Tongue (tissue), 2 donors: Measurements from ENCODE around the gene PRELID1. TPM values are rescaled to one million over a fixed set of nuclear protein-coding genes. Genes with fewer than 3 reads are reported as not detected.

Experiments used
- DNase-seq: peaks from one replicate; pipeline ENCODE4 v3.0.0-alpha.2; 2015
- total RNA-seq: library from RNA; depleted of rRNA; stranded (reverse); fragments of >200 nt; gene quantifications from one replicate; pipeline ENCODE4 v1.2.3, GENCODE V29; 2014

The PRELID1 gene
- total RNA-seq, 1 donor from 2014 or later = 62.8 TPM

DNA sequence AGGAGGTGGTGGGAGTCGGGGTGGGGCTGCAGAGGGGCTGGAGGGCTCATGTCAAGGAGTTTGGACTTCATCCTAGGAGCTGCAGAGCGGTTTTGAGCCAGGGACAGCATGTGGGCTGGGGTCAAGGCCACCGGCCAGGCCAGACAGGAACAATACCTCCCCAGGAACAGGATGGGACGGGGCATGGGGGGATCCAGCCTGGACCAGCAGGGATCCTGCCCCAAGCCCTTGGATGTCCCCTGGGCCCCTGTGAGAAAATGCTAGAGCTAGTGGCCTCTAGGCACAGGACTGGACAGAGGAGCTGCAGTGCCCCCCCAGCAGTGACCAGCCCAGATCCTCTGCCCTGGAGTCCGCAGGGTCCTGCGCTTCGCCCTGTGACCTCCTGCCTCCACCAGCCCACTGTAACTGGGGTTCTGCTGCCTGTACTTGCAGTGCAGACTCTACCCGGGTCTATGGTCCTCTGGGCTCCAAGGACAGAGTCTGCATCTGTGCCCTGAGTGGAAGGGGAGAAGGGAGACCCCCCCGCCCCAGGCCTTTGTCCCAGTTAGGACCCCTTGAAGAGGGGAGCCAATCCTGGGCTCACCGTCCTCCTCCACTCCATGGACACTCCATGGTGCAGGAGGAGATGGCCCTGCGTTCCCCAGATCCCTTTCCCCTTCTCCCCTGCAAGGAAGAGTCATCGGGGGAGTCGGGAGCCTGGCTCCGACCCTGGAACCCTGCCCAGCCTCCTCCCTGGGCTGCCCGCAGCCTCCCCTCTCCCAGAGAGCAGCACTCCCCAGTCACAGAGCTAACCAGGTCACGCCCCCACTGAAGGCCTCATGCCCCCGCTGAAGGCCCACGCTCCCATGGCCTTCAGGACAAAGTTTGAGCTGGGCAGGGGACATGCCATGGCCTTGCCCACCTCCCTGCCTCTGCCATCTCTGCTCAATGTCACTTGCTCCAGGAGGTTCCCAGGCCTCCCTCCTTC lies 11.1 kb downstream of the PRELID1 start:
- no peak for DNase-seq

DNA sequence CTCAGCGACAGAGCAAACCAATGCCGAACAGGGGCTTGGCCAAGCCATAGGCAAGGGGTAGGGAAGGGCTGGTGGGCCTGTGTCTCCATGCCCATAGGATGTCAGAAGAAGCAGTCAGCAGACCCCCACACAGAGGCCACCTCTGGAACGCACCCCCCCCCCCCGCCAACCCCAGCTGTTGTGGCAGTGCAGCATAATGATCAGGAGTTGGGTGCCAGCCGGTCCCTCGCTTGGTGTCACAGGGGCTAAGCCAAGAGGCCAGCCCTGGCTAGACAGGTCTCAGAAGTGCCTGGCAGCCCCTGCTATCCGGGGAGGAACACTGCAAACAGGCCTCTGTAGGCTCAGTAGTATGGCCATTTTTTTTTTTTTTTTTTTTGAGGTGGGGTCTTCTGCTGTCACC lies 11.8 kb downstream of the PRELID1 start:
- DNase-seq = no peak

DNA sequence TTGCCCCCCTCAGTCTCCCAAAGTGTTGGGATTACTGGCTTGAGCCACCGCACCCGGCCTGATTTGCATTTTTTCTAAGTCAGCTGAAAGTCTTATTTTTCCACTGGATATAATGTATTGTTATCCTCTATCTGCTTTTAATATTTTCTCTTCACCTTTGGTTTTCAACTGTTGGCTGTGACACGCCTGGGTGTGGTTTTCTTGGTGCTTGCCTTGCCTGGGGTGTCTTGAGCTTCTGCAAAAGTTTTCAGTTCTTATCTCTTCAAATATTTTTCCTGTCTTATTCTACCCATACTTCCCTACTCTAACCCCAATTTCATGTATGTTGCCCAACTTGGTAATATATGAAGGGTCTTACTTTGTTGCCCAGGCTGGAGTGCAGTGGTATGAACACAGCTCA lies 12.4 kb downstream of the PRELID1 start:
- no peak for DNase-seq

DNA sequence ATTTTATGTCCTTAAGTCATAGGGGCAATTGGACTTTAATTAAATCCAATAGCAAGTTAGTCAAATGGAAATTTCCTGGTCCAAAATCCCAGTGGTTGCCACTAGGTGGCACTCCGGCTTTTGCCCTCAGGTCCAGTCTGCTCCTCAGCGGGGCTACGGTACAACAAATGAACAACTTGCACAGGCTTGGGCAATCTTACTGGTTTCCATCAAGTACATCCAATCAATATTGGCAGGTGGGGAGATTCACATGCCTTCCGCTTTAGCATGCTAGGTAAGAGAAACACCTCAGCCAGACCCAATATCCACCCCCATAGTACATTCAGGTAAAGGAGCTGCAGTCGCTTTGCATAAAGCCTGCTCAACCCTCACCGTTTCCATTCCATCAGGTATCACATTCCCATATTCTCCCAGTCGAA lies 14.4 kb downstream of the PRELID1 start:
- peak; percentile 78 for DNase-seq

DNA sequence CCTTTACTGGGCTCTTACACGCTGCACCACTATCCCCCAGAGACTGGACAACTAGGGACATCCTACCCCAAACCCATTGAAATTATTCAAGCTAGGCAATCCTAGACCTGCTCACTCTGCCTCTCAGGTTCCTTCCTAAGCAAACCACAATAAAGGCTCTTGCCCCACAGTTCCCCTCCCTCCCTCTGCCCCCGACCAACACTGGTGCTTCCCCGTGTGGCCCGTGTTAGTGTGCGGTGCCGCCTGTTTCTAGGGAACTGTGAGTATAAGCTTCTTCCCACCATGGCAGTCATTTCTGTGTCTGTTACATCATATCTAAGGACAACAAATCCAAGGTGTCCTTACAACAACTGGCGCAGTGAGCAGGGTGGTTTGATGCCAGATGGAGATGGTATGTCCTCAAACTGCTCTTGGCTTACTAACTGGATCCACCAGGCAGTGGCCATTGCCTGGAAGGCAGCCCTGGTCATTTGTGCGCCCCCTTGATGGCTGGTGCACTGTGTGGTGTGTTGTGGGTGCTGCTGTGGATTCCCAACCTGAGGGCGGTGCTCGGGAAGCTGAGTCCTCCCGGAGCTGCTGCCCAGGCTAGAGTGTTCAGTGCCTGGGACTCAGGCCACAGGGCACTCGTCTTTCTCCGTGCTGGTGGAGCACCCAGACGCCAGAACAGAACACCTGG lies 16.5 kb downstream of the PRELID1 start:
- no peak for DNase-seq

DNA sequence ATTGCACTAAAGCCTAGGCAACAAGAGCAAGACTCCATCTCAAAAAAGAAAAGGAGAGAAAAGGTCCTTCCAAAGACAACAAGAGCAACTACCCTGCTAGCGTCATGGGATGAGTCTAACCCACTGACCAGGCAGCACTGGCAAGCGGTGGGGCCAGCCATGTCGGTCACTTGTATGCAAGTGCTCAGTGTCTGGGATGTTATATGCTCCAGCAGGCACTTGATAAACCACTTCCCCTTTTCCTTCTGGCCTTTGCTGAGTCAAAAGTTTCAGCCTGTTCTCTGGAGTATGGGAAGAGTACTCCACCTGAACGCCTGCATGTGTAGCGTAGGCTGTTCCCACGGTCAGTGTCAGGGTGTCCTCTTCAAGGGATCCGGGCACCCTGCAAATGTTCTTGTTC lies 17.3 kb downstream of the PRELID1 start:
- DNase-seq = no peak

DNA sequence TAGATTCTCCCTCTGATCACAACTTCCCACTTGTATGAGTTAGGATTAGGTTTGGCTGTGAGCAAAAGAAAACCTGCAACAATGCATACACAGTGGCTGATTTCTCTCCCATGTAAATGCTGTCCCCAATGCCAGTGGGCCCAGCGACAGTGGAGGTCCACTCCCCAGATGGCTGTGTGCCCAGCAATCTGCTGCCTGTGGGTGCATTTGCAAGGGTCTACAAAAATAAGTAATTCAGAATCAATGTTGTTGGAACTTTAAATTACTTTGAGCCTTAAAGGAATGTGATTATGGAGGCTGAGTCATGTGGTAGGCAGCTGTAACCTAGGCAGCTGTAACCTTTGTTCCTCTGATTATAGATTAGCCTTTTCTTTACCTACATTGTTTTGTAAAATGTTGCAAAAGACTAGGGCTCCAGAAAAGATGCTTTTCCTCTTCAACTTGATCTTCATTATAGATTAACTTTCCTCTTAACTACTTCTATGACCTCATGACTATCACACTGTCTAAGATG lies 22.3 kb downstream of the PRELID1 start:
- no peak for DNase-seq

DNA sequence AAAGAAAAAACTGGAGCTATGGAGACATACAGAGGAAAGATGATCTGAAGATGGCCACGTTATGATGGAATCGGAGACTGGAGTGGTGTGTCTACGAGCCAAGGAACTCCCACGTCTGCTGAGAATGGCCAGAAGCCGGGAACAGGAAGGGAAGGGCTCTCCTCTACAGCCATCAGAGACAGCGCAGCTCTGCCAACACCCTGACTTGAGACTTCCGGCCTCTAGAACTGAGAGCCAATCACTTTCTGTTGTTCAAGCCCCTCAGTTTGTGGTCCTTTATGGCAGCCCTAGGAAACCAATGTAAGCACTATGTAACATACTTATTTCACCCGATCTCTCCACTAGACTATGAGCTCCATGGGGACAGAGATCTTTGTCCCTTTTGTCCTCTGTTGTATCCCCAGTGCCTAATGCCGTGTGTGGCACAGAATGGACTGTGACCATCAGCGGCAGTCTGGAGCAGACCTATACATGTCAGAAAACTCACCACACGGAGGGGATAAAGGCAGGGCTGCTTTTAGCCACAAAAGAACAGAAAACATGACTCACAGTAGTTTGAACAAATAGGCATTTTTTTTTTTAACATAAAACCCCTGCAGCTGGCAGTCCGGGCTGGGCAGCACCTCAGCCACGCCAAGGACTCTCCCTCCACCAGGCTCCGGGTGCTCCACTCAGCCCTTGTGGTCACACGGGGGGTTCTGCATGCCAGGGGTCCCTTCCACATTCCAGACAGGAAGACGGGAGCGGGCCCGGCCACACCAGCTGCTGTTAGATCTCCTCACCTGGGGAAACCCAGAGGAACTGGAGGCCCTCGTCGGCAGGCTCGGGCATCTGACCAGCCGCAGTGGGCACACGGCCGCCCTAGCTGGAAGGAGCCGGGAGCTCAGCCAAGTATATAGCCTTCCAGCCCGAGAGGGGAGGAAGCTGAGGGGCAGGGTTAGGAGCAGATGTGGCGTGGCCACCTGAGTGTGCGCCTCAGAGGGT lies 24.2 kb downstream of the PRELID1 start:
- no peak for DNase-seq

DNA sequence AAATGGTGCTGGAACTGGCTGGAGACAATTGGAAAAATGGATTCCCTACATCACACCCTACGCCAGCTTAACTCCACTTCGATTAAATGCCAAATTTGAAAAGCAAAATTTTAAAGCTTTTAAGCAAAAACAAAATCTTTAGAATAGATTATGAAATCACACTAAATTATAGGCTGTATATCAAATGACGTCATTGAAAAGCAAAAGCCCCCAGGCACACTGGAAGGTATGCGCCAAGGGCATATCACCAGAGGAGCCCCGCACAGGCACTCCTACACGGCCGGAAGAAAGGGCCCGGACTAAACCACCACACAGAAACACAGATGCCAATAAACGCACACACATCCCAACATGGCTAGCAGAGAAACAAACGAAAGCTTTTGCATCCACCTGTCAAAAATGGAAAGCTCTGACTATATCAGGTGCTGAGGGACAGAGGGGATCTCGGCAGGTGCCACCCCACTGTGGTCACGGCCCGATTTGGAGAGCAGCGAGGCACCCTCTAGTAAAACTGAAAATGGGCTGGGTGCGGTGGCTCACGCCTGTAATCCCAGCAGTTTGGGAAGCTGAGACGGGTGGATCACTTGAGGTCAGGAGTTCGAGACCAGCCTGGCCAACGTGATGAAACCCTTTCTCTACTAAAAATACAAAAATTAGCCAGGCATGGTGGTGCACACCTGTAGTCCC lies 25.1 kb downstream of the PRELID1 start:
- no peak for DNase-seq

DNA sequence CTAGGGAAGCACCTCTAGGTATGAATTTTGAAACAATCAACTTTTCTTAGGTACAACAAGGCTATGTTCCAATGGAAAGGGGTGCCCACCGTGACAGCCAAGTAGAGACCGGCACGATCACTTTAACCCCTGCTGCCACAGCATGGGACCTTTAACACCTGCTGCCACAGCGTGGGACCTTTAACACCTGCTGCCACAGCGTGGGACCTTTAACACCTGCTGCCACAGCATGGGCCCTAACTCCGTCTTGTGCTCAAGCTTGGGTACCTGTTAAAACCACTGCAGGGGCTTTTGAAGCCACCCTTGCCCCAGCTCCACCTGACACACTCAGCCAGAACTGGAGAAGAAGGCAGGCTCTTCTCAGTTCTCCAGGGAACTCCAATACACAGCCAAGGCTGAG lies 26.3 kb downstream of the PRELID1 start:
- DNase-seq = no peak

DNA sequence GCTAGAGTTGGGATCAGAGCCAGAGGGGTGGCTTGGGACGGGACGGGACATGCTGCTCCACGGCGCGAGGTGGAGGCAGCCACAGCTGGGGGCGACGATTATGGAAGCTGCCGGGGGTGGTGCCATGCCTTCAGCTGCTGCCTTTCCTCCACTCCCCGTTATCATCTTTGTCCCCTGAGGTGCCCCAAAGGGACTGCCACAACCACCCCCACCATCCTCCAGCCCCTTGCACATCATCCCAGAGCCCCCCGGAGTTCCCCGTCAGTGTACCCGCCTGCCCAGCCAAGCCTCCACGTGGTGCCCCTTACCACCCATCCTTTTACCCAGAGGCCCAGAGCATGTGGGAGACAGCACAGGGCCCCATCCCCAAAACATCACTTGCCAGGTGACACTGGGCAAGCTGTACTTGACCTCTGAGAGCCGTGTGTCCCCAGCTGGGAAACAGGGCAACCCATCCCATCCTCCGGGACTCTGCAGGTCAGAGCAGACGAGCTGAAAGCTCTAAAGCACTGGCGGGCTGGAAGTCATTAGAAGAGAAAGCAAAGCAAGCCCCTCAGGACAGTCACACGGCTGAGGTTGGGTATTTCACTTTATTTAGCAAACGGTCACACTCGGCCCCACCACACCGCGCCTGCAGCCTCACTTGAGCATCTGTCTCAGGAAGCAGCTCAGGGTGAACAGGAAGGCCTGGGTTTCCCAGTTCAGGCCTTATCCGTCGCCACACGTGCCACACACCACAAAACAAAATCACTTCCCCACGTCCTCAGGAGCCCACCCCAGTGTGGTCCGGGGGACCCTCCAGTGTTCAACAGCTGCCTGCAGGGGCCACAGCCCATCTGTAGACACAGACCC lies 27.6 kb downstream of the PRELID1 start:
- no peak for DNase-seq

DNA sequence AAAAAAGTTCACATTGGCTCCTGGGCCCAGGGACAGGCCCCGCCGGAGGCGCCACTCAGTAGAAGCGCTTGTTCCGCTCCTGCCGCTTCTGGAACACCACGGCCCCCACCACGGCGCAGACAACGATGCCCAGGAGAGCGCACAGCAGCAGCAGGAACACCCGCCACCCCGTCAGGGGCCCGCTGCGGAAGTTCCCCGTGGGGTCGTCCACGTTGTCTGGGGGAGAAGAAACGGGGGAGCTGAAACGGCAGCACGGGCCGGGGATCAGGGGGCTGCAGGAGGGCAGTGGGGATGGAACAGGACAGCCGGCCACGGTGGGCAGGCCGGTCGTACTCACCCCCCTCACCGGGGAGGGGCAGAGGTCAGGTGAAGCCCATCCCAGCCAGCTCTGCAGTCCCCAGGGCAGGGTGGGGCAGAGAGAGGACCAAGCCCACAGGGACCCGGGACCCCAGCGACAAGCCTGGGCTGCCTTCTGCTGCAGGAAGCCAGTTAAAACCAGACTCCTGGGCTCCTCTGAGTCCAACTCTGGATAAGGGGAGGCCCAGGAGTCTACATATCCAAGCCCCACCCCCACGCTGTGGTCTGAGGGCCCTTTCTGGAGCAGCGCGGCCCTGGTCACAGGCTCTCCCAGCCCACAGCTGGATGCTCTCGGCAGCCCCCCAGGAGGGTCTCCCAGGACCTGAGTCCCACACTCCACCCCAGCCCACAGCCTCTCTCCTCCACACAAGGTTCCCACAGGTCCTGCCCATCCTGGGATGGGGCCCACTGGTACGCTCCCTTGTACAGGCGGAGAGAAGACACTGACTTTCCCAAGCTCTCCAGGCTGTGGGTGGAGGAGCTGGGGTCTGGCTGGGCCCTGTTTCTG lies 28.7 kb downstream of the PRELID1 start:
- DNase-seq = no peak

DNA sequence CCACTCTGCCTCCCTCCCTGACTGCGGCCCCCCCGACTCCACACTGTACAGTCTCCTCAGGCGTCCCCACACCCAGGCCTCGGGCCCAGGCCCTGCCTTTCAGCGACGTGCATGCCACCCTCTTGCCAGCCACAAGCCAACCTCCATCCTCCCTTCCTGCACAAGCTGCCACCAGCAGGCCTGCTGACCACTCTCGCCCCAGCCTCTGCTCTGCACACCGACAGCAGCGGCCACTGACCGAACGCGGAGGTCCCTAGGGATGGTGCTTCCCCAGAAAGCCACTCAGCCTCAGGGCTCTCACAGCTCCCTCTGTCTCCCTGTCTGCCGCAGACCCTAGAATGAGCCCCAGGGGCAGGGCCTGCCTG lies 29.3 kb downstream of the PRELID1 start:
- no peak for DNase-seq

DNA sequence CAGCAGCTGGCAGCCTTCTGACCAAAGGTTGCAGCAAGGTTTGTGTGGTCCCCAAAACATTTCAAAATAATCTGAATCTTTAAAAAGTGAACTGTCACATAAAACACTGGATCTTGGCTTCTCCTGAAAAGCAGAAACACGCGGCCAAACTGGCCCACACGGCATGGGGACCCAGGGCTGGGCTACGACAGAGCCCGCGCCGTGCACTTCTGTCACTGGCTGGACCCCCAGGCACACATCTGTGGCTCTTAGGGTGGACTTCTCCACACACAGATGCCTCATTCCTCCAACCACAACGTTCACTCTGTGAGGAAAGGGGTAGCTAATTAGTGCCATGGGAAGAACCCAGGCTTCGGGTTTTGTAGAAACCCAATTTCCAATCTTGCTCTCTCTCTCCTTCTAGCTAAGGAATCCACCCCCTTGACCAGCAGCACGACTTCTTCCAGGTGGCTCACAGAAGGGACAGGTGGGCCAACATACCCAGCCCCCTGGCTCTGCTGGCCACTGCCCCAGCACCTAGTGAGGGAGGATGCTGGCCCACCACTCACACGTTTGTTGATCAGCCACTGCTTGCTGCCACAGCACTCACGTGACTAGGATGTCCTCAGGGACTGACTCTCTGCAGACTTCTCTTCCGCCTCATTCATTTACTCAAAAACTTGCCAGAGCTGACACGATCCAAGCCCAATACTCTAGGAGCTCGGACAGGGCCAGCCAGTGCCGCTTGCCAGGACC lies 30.0 kb downstream of the PRELID1 start:
- no peak for DNase-seq

DNA sequence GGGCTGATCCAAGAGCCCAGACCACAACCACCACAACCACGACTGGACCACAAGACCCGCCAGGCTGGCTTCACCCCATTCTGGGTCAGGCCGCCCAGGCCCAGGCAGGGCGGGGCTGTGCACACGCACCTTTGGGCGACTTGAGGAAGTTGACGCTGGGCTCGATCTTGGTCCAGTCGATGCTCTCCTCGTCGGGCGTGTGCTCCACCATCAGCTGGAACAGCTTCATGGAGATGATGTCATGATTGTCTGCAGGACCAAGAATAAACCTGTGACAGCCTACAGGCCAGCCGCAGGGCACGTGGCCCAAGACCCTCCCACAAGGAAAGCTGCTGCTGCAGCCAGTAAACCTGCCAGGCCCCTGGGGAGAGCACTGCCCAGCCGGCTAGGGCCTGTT lies 30.6 kb downstream of the PRELID1 start:
- DNase-seq = no peak

DNA sequence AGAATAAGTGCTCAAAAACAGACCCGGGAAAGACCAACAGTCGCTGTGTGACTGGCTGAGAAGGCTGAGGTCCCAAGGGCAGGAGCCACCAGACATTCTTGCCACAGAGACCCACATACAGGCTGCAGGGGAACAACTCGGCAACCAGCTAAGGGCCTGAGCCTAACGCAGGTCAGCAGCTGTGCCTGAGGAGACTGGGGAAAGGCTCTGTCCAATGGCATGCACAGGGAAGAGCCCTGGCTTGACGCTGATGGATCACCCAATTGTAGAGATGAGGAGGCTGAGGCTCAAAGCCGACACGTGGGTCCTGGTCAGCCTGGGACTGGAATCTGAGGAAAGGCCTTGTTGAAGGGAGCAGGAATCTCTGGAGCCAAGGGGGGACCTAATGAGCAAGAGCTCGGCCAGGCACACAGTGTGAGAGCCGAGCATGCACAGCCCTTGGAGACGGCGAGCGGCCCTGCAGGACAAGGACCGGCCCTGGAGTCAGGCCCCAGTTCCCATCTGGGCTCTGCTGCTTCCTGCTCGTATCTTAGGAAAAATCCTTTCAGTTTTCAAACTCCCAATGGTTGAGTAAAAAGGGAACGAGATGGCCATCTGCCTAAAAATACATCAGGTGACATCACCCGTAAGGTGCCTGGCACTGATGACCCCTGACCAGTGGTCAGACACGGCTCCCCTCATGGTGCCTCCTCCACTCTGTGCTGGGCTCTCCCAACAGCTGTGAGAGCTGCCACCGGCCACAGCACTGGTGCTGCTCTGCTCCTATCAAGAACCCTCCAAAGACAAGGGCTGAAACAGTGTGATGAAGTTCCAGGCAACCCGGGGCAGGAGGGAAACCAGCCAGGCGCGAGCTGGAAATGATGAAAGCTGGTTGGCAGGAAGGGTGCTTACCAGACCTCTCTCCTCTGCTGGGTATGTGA lies 31.4 kb downstream of the PRELID1 start:
- no peak for DNase-seq

DNA sequence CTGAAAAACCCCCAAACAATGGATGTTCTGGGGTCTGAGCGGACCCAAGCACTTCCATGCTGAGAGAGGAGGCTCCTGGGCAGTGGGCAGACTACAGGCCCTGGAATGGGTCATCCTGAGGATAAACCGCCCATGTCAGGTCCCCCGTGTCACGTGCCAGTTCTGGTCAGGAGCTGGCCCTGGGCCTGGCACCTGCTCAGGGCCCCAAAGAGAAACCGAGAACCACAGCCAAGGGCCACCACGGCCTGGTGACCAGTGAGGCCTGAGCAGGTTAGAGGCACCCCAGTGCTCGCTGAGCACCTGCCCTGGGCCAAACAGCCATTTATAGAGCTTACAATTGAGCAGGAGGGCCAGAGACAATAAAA lies 32.1 kb downstream of the PRELID1 start:
- no peak for DNase-seq

DNA sequence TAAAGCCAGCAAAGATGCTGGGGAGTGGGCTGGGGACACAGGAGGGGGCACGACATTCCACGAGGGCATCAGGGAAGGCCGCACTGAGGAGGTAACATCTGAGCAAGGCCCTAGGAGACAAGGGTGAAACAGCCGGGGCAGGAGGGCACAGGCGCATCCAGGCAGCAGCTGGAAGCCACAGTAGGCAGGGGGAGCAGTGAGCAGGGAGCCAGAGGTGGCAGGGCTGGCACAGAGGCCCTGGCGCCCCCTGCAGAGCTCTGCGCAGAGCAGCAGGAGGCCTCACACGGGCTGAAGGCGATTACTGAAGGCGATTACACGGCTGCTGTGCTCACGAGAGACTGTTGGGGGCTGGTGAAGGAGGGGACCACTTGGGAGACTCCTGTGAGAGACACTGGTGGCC lies 32.5 kb downstream of the PRELID1 start:
- no peak for DNase-seq
